HG03432 (cell line): ENCODE results near the gene HSPB9.
"Not testable (repeated sequence)": the region's sequence is repeated elsewhere in the genome, so short reads cannot be mapped to it uniquely, and the experiment has no call there.

Experiments
- ATAC-seq: cut with Tn5 transposase; IDR thresholded peaks from one replicate; pipeline ENCODE4 v1.9.1; 2021; ENCODE audit warnings: mild to moderate bottlenecking, moderate library complexity; ENCODE audit not compliant: unreplicated experiment

HSPB9 gene

GRCh38 chr17:42118545-42118944 is 4.1 kb upstream of the HSPB9 start:
- ATAC-seq: no peak

GRCh38 chr17:42119301-42119700 is 3.3 kb upstream of the HSPB9 start:
- no peak for ATAC-seq

DNA sequence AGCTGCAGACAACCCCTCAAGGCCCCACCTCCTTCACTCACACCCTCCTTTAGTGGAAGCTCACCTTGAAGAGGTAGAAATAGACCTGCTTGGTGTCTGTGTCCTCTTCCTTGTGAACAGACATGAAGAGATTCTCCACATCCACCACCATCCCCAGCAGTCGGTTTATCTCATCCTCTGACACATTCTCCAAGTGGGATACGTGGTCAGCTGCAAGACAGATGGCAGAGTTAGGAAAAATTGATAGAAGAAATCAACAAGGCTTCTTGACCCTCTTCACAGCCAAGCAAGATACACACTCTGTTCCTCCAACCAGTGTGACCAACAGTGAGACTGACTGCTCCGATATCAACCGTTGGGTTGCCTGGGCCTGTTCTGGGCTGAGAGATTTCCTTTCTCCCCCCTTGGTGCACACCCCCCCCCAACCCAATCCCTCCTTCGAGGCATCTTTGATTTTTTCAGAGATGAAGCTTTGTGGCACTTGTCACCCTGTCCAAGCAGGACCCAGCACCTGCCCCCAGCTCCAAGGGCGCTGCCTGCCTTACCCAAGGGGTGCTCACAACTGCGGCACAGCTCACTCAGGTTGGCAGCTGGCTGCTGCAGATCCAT is 2.3 kb upstream of the HSPB9 start:
- no peak for ATAC-seq

- peak; percentile 77 for ATAC-seq
Observed at GRCh38 chr17:42120770-42121769, 1.5 kb upstream of the HSPB9 start, which contains the start of gene KAT2A. TSS of gene KAT2A (minus strand) at chr17:42121367. CDS start at chr17:42121304, 63 bp downstream.

GRCh38 chr17:42124256-42124655 is 1.7 kb downstream of the HSPB9 start:
- no peak for ATAC-seq

DNA sequence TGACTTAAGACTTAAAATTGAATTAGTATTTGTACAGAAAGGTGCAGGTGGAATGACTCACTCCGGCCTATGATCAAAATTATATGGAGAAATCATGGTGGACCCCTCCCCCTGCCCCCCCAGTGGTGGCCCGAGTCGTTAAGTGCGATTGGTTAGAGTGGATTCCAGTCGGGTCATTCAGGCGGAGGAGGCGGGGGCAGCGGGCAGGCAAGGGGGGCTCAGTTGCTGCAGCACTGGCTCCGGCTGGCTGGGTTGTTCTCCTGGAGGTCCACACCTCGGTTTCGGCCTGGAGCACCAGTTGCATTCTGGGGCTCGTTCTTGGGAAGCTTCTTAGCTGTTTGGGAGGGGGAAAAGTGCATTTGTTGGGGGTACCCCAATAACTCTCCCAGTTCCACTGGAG is 3.0 kb downstream of the HSPB9 start:
- no peak for ATAC-seq

- ATAC-seq: no peak
Observed at GRCh38 chr17:42126836-42127235, 4.2 kb downstream of the HSPB9 start.

DNA sequence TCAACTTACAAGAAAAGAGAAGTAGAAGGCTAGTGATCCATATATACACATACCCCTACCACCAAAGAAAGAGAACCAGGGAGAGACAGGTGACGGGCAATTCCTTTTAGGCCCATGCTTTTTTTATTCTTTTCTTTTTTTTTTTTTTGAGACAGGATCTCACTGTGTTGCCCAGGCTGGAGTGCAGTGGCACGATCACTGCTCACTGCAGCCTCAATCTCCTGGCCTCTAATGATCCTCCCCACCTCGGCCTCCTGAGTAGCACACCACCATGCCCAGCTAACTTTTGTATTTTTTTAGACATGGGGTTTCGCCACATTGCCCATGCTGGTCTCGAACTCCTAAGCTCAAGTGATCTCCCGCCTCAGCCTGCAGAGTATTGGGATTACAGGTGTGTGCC is 4.8 kb downstream of the HSPB9 start:
- no peak for ATAC-seq

GRCh38 chr17:42129109-42129837 is 6.7 kb downstream of the HSPB9 start:
- no peak for ATAC-seq

DNA sequence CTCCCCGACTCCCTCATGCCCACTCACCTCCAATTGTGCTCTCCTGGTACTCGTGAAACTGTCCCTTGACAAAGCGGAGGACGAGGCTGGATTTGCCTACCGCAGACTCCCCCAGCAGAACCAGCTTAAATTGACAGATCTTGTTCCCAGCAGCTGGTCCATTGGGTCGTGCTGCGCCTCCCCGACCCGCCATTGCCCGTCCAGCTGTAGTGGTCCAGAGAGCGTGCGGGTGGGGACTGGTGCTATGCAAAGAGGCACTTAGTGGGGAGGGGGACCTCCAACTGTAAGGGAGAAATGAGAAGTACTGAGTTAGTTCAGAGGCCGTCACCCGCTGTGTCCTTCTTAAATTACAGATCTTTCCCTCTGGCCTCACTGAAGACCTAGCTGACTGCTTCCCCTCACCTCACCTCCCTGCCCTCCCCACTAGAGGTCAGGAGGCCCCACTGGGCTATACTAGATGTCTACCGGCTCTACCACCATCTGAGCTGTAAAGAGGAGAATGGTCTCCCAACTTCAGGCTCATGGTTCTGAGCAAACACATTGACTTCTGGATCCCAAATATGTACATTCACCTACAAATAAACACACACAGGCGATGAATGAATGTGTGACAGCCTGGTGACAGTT is 7.8 kb downstream of the HSPB9 start:
- no peak for ATAC-seq

DNA sequence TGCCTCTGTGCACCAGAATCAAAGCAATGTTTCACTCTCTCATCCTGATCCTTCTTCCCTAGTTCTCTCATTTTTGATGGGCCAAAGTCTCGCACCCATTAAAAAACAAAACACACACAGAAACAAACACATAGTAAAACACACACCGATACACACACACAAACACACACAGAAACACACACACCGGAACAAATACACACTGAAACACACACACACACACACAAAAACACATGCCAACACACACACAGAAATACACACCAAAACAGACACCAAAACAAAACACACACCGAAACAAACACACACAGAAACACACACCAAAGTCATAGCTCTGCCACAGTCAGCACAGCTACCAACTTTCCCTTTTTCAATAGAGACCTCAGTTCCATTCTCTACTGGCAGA is 8.6 kb downstream of the HSPB9 start:
- ATAC-seq: no peak

DNA sequence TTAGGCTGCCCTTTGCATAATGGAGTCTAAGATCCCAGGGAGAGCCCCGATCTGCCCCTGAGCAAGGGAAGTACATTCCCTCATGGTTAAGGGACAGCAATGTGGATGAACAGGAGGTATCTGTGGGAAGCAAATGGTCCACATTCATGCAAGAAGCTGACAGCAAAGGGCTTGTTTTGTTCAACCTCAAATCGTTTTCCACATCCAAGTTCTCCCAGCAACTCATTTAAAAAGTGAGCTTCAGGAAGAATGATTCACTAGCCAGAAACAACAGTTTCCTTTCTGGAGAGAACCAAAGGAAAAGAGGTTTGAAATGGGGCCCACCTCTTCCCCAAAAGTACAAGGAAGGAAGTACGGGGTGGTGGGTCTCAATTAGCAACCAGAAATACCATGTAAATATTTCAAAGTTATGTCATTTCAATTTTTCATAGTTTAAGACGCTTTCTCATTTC is 9.4 kb downstream of the HSPB9 start:
- no peak for ATAC-seq

DNA sequence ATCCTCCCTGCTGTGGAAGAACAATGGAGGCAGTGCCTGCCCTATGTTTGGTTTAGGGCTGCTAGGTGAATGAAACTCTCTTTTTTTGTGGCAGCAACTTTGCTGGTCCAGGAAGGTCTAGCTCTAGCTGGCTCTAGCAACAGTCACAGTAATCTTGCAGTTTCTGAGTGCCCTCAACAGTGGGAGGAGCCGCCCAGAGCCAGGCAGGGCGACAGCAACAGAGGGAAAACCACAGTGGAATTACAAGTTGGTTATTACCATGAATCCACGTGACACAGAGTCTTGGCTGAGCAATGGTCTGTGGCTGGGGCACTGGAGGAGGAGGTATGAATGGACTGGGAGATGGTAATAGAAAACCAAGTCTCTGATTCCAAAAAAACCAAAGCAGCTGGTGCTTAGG is 10.3 kb downstream of the HSPB9 start:
- peak; percentile 40 for ATAC-seq

DNA sequence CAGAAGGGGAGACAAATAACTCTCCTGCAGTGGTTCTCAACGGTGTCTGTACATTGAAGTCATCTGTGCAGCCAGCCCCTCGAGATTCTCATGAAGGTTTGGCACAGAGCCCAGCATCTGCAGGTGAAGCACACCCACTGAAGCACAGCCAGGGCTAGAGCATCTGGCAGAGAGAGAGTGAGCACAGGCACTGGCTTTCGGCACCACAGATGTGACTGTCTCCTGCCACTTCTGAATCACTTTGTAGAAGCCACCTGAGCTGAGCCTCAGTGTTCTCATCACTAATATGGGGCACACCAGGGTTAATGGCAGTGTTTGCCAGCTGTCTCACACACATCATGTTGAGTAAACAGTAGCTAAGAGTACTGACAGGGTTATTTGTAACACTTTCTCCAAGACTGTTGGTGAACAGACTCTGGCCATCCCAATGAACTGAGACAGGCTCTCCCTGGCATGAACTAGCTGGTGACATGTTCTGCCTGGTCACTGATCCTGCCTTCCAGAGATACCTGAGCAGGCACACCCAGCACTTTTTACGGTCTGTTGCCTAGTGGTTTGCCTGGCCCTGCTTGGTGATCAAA is 10.9 kb downstream of the HSPB9 start:
- ATAC-seq: peak; percentile 59

DNA sequence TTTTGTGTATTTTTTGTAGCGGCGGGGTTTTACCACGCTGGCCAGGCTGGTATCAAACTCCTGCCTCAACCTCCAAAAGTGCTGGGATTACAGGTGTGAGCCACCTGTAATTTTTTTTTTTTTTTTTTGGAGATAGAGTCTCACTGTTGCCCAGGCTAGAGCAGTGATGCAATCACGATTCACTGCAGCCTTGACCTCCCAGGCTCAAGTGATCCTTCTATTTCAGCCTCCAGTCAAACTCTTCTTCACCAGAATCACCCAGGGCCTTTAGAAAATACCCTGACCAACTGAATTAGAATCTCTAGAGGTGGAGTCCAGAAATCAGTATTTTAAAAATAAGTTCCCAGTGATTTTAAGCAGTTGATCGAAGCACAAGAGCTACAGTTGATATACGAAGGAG is 12.5 kb downstream of the HSPB9 start:
- no peak for ATAC-seq

DNA sequence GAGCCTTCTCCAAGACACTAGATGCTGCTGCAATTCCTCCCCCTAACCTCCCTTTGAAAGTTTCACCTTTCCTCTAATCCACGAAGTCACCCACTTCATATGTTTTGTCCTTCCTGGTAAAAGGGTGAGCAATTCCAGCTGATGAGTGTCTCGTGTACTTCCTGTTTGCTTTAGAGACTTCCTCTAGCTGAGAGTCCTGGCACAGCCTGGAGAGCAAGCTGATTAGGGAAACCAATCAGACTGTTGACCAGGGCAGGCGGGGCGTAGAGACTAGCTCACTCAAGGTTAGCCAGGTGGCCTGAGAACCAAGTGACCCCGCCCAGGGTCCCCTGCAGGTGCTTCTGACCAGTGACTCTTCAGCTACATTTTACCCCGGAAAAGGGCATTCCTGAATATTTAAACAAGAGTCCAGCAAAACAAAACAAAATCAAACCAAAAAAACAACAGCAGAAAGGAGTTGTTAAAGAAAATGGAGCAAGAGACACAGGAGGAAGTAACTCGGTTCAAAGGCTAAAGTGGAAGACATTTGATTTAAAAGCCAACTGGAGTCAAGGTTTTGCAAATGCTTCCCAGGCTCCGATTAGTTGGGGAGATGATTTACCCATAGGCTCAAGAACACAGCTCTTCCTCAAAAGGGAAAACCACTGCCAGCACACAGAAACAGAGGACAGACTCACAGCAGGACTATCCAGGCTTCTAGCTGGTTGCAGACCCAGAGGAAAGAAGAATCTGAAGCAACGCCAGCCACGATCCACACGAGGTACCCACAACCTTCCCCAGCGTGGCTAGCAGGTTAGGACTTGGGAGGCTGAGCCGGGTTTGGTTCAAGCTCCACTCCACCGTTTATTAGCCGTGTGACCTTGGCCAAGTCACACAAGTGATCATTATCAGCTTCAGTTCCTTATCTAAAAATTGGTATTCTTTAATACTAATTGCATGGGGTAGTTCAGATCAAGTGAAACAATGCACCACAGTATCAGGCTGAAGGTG is 13.4 kb downstream of the HSPB9 start:
- no peak for ATAC-seq

- no peak for ATAC-seq
Observed at GRCh38 chr17:42136654-42137051, 14.0 kb downstream of the HSPB9 start.

GRCh38 chr17:42138749-42139492 is 16.3 kb downstream of the HSPB9 start:
- ATAC-seq: no peak

DNA sequence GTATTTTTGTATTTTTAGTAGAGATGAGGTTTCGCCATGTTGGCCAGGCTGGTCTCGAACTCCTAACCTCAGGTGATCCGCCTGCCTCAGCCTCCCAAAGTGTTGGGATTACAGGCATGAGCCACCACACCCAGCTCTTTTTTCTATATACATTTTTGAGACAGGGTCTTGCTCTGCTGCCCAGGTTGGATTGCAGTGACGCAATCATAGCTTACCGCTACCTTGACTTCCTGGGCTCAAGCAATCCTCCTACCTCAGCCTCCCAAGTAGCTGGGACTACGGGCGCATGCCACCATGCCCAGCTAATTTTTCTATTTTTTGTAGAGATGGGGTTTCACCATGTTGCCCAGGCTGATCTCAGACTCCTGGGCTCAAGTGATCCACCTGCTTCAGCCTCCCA is 18.1 kb downstream of the HSPB9 start:
- not testable (repeated sequence) for ATAC-seq
